Peyer's patch (tissue), 4 donors: ENCODE data around the gene RXFP1. TPM values are rescaled to one million over a fixed set of nuclear protein-coding genes. Genes with fewer than 3 reads are reported as not detected.

Experiments
- DNase-seq, 3 donors: peaks; one replicate each; pipeline ENCODE4 v3.0.0-alpha.2; 2017 to 2019
- H3K27ac ChIP-seq, 4 donors: fragments of 200-600 bp; sonication (generic); one replicate each; pipeline ENCODE4 v1.5.1; 2016 to 2019
- H3K27me3 ChIP-seq, 2 donors: fragments of 200-600 bp; sonication (generic); one replicate each; pipeline ENCODE4 v1.5.1; 2019
- H3K36me3 ChIP-seq, 3 donors: fragments of 200-600 bp; sonication (generic); one replicate each; pipeline ENCODE4 v1.5.1; 2016 to 2019
- H3K4me1 ChIP-seq, 4 donors: fragments of 200-600 bp; sonication (generic); one replicate each; pipeline ENCODE4 v1.5.1; 2016 to 2019
- H3K4me3 ChIP-seq, 4 donors: fragments of 200-600 bp; sonication (generic); 1 replicate in 3 of 4; 2 replicates in 1 of 4; pipeline ENCODE4 v1.5.1; 2016 to 2019; ENCODE audit warnings: mild to moderate bottlenecking in 1 of 4
- H3K9me3 ChIP-seq, 4 donors: fragments of 200-600 bp; sonication (generic); one replicate each; pipeline ENCODE4 v1.5.1; 2016 to 2019; ENCODE audit warnings: mild to moderate bottlenecking in 1 of 4
- POLR2A ChIP-seq, 2 donors: fragments of 450-650 bp; IDR thresholded peaks; one replicate each; pipeline ENCODE4 v1.5.1; 2017; ENCODE audit warnings: antibody characterized with exemption in 2 of 2, mild to moderate bottlenecking in 2 of 2, moderate library complexity in 2 of 2
- total RNA-seq, 4 donors: library from RNA; depleted of rRNA; stranded (reverse); fragments of >200 nt; gene quantifications; one replicate each; pipeline ENCODE4 v1.1.0, GENCODE V29; 2016
- TF ChIP-seq, protein P1 (sequence below), 6 experiments: fragments of 450-650 bp in 4 of 6; fragments of 200-600 bp in 2 of 6; sonication (generic) in 1 of 6; IDR thresholded peaks; one replicate each; pipeline ENCODE4 v1.5.1; 2017 to 2019; ENCODE audit warnings: antibody characterized with exemption in 6 of 6, mild to moderate bottlenecking in 3 of 6, moderate library complexity in 1 of 6

The RXFP1 gene
- total RNA-seq, 4 donors from 2014 or later = 0.38 to 0.54 TPM; not detected in 2

DNA sequence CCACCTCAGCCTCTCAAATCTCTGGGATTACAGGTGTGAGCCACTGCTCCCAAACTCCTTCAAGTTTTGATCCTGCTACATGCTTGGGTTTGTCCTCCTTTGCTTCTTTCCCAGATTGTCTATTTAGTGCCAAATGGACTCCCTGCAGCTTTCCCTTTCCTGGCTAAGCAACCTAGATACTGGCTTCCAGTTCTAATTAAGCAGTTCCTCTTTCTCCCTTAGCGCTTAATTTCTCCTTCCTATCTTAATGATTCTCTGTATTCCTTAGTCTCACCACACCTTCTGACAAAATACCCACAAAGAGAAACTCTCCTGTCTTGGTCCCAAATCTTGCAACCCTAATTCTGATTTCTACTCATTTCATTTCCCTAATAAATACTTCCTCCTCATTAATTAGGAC is 7.8 kb downstream of the RXFP1 start:
- H3K27ac ChIP-seq = no peak overlapping the region
- H3K36me3 ChIP-seq = no peaks in the 10 kb centered on the region
- TF ChIP-seq, protein P1, sequence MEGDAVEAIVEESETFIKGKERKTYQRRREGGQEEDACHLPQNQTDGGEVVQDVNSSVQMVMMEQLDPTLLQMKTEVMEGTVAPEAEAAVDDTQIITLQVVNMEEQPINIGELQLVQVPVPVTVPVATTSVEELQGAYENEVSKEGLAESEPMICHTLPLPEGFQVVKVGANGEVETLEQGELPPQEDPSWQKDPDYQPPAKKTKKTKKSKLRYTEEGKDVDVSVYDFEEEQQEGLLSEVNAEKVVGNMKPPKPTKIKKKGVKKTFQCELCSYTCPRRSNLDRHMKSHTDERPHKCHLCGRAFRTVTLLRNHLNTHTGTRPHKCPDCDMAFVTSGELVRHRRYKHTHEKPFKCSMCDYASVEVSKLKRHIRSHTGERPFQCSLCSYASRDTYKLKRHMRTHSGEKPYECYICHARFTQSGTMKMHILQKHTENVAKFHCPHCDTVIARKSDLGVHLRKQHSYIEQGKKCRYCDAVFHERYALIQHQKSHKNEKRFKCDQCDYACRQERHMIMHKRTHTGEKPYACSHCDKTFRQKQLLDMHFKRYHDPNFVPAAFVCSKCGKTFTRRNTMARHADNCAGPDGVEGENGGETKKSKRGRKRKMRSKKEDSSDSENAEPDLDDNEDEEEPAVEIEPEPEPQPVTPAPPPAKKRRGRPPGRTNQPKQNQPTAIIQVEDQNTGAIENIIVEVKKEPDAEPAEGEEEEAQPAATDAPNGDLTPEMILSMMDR (IDR thresholded peaks at IDR 0.05) = no peak
- TF ChIP-seq POLR2A (IDR thresholded peaks at IDR 0.05) = no peak
- no peaks in the 10 kb centered on the region for H3K4me1 ChIP-seq
- DNase-seq = no peak
- no peaks in the 10 kb centered on the region for H3K9me3 ChIP-seq
- H3K27me3 ChIP-seq = no peaks in the 10 kb centered on the region
- no peak overlapping the region for H3K4me3 ChIP-seq

DNA sequence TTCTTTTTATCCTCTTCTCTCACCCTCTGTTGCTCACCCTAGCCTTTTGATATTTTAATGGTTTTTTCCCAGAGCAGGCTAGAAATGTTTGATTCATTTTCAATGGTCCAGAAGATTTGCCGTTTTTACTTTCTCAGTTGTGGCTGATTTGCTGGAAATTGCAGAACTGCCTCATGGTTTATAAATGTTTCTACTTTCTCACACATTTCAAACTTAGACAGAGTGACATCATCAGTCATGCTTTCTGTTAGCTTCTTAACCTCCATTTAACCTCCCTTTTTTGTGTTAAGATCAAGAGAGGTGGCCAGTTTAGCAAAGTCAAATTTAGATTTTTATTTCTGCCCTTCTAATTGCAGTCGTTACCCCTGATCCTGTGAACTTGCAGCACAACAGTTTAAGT is 8.7 kb downstream of the RXFP1 start:
- TF ChIP-seq, protein P1 (IDR thresholded peaks at IDR 0.05) = no peak
- no peak for TF ChIP-seq POLR2A (IDR thresholded peaks at IDR 0.05)
- H3K27ac ChIP-seq = no peak overlapping the region
- no peaks in the 10 kb centered on the region for H3K36me3 ChIP-seq
- no peaks in the 10 kb centered on the region for H3K27me3 ChIP-seq
- no peaks in the 10 kb centered on the region for H3K4me1 ChIP-seq
- no peak overlapping the region for H3K4me3 ChIP-seq
- no peak for DNase-seq
- no peaks in the 10 kb centered on the region for H3K9me3 ChIP-seq

DNA sequence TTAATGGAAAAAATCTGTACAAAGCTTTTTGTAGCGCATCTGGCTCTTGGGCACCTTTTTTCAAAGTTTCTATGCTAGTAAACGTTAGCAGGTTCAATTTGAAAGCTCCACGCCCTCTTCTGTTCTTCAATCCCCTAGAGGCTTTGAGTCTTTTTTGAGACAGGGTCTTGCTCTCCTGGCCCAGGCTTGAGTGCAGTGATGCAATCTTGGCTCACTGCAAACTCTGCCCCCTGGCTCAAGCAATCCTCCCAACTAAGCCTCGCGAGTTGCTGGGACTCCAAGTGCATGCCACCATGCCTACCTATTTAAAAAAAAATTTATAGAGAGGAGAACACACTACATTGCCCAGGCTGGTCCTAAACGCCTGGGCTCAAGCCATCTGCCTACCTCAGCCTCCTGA is 9.2 kb downstream of the RXFP1 start:
- no peaks in the 10 kb centered on the region for H3K9me3 ChIP-seq
- DNase-seq = no peak
- H3K4me1 ChIP-seq = no peaks in the 10 kb centered on the region
- no peaks in the 10 kb centered on the region for H3K36me3 ChIP-seq
- TF ChIP-seq, protein P1 (IDR thresholded peaks at IDR 0.05) = no peak
- no peak for TF ChIP-seq POLR2A (IDR thresholded peaks at IDR 0.05)
- no peak overlapping the region for H3K4me3 ChIP-seq
- no peaks in the 10 kb centered on the region for H3K27me3 ChIP-seq
- no peak overlapping the region for H3K27ac ChIP-seq

DNA sequence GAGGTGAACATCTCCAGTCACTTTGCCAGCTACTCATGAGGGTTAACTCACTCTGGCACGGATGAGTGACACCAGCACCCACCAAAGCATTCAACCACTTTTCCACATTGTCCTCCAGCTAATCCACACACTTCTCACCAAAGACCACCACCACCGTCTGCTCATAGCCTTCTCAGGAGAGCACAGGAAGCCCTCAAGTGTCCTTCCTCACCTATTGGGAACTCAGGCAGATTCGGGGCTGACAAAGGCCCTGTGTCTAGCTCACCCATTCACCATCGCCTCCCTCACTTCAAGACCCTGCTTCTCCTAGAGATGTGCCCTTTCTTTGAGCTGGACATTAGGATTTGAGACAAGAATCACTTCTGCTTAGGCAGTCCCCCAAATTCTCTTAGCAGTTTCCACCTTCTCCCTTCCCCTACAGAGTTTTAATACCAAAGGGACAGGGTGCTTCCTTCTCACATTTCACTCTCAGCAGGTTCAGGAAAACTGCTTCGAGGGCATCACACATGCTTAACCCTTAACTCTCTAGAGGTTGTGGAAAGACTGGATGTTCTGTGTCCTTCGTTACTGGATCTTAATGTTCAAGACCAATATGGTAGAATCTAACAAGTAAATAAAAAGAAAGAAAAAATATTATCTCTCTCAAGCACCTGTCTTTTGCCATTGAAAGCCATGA is 11.0 kb downstream of the RXFP1 start:
- TF ChIP-seq POLR2A (IDR thresholded peaks at IDR 0.05) = no peak
- Histone ChIP-seq H3K27me3 (no peaks in the 10 kb centered on the region), H3K36me3 (no peaks in the 10 kb centered on the region), H3K9me3 (no peaks in the 10 kb centered on the region), H3K27ac (no peak overlapping the region), H3K4me3 (no peak overlapping the region), H3K4me1 (no peaks in the 10 kb centered on the region)
- DNase-seq = no peak

DNA sequence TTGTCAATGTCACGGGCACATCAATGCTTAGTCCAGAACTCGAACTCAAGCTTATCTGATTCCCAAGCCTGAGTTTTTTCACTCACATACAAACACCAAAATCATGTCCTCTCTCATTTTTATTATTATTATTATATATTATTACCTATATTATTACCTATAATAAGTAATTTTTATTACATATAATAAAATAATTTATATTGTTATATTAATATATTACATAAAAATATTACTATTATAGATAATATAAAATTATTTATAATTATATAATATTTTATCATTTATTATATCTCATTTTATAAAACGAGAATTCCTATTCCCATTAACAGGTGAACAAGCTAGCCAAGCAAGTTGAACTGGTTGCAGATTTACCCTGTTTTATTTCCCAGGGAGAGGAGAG is 13.0 kb downstream of the RXFP1 start:
- no peak for DNase-seq
- Histone ChIP-seq H3K9me3 (no peaks in the 10 kb centered on the region), H3K4me1 (no peaks in the 10 kb centered on the region), H3K4me3 (no peak overlapping the region), H3K27me3 (no peaks in the 10 kb centered on the region), H3K36me3 (no peaks in the 10 kb centered on the region), H3K27ac (no peak overlapping the region)
- TF ChIP-seq, protein P1 (IDR thresholded peaks at IDR 0.05) = no peak
- TF ChIP-seq POLR2A (IDR thresholded peaks at IDR 0.05) = no peak

DNA sequence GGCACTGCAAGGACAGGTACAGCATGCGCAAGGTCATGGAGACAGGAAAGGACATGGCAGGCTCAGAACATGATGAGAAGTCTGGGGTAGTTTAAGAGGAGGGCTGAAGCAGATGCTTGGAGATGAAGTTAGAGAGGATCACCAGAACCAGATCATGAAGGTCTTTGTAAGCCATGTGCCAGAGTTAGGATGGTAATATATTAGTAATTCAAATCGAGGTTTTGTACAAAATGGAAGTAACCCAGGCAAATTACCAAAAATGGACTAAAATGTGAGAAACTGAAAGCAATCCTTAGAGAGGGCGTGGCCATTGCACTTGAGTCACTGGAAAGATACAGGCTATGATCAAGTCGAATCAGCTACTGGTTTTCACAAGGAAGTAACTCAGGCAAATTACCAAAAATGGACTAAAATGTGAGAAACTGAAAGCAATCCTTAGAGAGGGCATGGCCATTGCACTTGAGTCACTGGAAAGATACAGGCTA is 13.5 kb downstream of the RXFP1 start:
- Histone ChIP-seq H3K4me3 (no peak overlapping the region), H3K27ac (no peak overlapping the region), H3K27me3 (no peaks in the 10 kb centered on the region), H3K4me1 (no peaks in the 10 kb centered on the region), H3K36me3 (no peaks in the 10 kb centered on the region), H3K9me3 (no peaks in the 10 kb centered on the region)
- no peak for DNase-seq
- TF ChIP-seq POLR2A (IDR thresholded peaks at IDR 0.05) = no peak
- TF ChIP-seq, protein P1 (IDR thresholded peaks at IDR 0.05) = no peak
